GM18498 (cell line): Measurements from ENCODE around the gene ZNF605.
"Not testable (repeated sequence)": the region's sequence is repeated elsewhere in the genome, so short reads cannot be mapped to it uniquely, and the experiment has no call there.

Source experiments
- ATAC-seq: cut with Tn5 transposase; IDR thresholded peaks from one replicate; pipeline ENCODE4 v1.9.1; 2021; ENCODE audit warnings: mild to moderate bottlenecking, moderate library complexity; ENCODE audit not compliant: unreplicated experiment

Gene ZNF605

DNA sequence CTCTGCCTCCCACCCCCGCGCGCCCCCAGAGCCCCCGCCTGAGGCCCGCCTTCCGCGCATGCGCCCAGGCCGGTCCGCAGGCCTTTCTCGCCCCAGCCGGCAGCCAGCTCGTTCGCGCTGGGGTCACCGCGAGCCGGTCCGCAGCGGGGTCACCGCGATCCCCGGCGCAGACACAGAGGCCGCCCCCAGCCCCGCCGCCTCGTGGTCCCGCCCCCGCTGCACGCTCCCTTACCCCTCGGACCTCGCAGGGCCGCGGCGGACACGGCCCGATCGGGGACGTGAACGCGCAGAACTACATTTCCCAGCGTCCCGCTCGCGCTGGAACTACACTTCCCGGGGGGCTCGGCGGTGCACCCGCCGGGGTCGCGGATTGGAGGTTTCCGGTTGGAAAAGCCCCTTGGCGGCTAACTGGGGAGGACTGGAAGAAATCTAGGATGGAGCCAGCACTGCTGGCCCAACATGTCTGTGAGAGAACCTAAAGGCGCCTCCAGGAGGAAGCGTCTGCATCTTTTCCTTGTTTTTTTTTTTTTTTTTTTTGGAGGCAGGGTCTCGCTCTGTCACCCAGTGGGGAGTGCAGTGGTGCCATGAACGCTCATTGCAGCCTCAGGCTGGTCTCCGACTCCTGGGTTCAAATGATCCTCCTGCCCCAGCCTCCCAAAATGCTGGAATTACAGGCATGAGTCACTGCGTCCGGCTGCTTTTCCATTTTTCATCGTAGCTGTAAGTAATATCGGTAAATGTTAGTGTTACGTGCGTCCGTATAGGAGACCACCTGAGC lies at the start of gene ZNF605:
TSS of gene ZNF605 (minus strand) at position 296 of the 778 bp plus-strand sequence. CDS start 10,671 bp downstream, outside the sequence.
- peak; percentile 93 for ATAC-seq

DNA sequence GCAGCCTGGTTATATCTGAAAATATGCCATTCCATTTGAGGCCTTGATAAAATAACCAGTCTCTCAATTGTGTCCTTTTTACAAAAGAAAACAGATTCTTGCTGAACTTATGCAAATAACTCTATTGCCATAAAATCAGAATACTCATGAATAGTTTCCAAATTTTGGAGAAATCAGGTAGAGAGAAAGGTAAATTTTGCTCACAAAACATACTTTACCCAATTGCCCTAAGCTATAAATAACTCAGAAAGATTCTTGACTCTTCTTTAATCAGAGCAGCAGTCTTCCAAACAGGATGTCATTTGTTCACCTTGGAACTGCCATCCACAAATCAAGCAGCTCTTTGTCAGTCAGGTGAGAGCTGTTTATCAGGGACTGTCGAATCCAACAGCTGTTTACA lies 42.6 kb upstream of the ZNF605 start:
- ATAC-seq: no peak

DNA sequence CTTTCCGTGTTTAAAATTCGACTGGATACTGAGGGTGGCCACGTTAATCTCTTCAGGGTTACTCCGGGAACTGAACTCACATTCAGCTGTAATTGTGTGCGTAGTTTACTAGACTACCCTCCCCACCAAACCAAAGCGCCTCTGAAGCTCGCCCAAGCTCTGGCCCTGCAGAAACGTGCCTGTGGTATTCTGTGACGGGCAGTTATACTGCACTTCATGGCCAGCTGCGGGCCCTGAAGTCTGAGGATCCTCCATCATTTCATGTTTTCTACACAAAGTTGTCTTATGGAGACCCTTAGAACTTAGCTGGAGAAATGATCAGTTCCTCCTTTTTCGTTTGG lies 30.7 kb upstream of the ZNF605 start:
- peak; percentile 16 for ATAC-seq

DNA sequence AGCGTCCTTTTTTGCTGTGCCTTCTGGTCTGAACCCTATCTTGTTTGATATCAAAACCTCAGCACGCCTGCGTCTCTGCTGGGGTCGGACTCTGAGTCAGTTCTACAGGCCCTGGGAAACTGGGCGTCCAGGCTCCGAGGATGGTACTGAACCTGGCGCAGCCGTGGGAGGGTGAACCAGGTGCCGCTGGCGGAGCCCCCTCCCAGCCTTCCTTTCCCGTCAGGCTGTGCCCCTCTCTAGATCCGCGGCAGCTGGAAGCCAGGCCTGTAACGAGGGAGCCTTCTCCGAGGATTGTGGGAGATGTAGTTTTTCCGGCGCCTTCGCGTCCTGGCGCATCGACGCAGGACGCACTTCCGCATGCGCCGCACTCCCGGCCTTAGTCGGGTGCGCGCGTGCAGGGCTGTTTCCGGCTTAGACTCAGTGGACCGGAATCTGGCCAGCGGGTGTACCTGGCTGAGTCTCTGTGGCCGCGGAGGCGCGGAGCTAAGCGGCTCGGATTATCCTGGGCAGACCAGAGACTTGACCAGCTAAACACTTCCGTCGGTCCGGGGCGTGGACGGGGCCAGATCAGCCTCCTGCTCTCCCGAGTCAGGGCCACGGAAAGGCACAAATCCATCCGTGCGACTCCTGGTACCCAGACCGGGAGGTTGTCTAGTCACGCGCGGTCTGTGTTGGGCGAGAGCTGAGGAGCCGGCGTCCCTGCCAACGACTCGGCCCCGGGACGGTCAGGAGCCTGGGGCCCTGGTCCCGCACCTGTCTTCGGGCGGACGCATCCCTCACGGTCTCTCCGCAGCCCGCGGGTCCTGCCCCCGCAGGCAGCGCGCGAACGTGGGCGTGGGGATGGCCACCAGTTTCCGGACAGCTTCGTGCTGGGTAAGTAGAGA lies 30.1 kb upstream of the ZNF605 start, which contains the start of gene ZNF26:
TSS of gene ZNF26 (plus strand) at position 367 of the 884 bp plus-strand sequence. CDS start at position 841, 474 bp downstream.
- peak; percentile 96 for ATAC-seq

DNA sequence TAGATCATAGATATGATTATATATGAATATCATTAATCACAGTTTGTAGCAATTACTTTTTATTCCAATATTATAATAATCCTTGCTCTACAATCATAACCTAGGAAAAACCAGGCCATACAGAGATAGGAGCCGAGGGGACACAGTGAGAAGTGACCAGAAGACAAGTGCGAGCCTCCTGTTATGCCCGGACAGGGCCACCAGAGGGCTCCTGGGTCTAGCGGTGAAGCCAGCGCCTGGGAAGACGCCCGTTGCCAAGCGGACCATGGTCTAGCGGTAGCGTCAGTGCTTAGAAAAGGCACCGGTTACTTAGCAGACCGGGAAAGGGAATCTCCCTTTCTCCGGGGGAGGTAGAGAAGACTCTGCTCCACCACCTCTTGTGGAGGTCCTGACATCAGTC lies 20.8 kb upstream of the ZNF605 start:
- not testable (repeated sequence) for ATAC-seq

DNA sequence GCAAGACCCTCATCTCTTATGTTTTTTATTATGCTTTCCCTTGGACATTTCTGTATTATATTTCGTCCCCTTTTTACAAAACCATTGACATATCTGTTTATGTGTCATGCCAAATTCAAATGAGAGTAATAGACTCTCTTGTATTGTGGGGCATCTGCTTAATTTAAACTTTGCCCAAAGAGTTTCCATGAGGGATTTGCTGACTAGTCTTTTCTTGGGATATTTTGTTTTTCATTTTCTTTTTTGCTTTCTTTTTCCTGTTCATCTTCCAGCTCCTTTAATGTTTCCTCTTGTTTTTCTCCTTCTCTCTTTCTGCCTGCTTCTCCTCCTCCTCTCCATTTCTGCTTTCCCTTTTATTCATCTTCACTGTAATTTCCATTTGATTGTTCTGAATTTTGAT lies 16.3 kb upstream of the ZNF605 start:
- ATAC-seq: no peak

DNA sequence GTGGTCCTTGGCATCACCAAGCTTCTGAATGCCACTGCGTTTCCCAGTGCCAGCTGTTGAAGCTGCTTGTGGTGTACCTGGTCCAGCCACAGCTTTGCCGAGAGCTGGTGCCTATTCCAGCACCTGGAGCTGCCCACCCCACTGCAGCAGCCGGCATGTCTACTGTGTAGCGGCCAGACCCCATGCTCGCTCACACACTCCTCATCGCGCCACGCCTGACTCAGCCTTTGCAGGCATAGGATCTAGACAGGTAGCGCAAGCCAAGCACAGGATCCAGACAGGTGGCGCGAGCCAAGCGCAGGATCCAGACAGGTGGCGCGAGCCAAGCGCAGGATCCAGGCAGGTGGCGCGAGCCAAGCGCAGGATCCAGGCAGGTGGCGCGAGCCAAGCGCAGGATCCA lies 11.6 kb upstream of the ZNF605 start:
- ATAC-seq: no peak

DNA sequence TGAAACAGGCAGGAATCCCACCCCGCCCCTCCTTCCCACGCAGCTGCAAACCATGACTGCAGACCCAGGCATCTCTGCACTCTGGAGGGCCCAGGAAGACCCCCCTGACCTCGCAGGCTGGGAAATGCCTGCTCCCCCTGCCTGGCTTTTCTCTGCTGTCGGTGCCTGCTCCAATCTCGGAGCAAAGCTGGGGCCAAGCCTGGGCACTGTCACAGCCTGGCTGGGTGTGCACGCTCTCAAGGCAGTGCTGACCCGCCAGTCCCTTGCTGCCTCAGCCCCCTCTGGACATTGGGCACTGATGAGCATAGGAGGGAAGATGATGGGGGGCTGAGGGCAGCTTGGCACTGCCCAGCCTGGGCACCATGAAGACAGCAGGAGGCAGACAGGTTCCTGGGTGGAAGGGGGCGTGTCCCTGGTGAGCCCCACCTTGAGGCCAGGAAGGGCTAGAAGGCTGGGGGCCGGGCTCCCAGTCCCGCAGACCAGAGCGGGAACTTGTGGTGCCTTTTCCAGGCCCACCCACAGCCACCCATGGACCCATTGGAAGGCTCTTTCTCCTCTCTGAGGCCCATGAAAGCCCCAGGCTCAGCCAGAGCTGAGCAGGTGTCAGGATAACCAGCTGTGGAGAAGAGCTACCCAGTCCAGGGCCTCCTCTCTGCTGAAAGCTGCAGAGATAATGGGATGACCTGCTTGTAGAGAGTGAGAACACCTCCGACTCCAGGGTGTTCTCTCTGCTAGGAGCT lies 10.7 kb upstream of the ZNF605 start:
- ATAC-seq: no peak

DNA sequence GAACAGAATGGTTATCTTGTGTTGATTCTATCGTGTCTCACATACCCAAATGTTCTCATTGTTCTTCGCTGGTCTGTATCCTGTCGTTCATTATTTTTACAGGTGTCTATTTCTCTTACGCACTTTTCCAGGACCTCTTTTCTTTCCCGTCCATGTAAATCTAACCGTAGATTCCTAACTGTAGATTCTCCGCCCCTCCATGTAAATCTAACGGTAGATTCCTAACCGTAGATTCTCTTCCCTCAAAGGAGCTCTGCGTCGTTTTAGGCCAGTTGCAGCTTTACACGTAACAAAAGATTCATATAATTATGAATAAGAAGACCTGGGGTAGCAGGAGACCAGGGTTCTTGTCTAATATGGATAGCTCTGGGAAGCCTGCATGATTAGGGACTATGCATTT lies 9.7 kb upstream of the ZNF605 start:
- ATAC-seq: no peak

DNA sequence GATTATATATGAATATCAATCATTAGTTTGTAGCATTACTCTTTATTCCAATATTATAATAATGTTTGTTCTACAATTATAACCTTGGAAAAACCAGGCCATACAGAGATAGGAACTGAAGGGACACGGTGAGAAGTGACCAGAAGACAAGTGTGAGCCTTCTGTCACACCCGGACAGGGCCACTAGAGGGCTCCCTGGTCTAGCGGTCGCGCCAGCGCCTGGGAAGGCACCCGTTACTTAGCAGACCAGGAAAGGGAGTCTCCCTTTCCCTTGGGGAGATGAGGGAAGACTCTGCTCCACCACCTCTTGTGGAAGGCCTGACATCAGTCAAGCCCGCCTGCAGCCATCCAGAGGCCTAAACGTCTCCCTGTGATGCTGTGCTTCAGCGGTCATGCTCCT lies 7.8 kb upstream of the ZNF605 start:
- not testable (repeated sequence) for ATAC-seq

DNA sequence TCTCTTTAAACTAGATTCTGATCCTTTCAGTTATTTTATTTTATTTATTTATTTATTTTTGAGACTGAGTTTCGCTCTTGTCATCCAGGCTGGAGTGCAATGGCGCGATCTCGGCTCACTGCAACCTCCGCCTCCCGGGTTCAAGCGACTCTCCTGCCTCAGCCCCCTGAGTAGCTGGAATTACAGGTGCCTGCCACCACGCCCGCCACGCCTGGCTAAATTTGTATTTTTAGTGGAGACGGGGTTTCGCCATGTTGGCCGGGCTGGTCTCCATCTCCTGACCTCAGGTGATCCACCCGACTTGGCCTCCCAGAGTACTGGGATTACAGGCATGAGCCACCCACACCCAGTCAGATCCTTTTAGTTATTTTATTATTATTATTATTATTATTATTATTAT lies 5.7 kb upstream of the ZNF605 start:
- not testable (repeated sequence) for ATAC-seq

DNA sequence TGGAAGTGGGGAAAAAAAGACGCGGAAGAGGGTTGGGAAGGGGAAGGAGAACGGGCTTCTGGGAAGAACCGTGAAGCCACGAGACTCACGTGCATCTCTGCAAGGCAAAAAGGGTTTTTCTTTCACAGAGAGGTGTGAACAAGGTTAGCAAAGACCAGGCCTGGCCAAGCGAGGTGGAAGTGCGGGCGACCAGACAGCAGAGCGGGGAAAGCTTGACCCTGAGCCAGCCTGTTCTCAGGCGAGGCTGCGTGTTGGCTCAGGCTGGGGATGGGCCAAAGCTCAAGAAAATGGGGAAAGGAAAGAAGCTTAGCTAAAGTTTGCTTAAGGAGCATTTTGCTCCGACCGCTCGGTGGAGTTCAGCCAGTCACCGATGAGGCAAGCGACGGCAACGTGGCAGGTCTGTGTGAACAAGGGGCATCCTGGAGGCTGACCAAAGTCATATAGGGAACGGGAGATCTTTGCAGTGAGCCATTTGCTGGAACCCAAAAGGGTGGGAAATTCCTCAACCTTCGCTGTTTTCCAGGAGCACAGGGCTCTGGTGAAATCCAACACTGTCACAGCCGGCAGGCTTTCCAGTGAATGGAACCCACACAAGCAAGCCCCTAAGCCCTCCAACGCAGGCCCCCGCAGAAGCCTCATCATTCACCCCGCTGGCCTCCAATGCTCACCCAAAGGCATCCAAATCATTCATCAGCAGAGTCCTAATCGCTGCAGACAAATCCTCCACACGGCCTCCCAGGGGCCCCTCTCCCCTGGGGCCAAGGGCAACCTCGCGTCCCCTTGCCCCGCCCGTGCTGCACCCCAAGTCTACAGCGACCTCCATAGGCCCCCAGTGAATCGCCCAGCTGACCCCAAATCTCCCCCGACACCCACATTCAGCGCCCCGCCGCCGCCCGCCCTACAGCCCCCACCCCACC lies 754 bp downstream of the ZNF605 start:
- ATAC-seq: peak; percentile 23

DNA sequence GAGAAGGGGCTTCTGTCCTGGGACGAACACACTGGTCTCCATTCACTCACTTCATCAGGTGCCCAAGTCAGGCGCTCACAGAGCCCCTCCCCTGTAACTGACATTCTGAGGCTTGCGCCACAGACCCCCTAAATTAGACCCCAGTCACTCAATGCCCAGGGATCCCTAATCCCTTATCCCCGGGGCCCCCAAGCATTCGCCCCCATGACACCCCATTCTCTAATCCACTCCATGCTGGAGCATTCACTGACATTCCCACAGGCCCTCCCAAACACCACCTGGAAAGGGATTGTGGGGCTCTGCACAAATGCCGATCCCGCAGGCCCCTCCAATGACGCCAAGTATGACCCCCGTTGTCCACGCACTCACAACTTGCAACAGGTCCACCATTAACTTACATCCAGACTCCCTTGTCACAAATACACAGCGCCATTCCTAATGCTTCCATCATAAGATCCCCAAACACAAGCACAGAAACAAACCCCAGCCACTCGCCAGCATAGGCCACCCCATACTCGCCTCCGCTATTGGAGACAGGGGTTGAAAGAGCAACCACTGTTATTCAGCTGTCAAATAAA lies 1.5 kb downstream of the ZNF605 start:
- ATAC-seq: no peak

DNA sequence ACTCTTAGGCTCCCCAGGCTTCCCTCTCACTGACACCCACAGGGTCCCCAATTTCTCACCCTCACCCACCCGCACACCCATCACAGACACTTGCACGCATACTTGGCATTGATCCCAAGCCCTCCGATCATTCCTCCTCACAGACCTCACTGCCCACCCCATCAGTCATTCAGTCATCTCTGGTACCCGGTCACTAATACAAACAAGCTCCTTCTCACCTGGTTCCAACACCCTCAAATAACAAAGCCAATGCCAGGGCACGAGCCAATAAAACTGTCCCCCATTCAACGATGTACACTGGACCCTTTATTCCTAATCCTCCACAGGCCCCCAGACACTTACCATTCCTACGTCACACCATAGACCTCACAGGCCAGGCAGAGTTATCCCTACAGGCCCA lies 2.3 kb downstream of the ZNF605 start:
- no peak for ATAC-seq

DNA sequence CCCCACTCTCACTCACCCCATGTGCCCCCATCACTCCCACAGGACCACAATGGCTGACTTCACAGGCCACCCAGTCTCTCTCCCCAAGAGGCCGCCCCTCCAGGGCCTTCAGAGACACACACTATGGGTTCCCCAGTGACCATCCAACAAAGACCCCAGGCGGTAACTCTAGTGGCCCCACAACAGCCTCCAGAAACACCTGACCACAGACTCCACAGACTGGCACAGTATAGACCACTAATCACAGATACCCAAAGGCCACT lies 3.0 kb downstream of the ZNF605 start:
- no peak for ATAC-seq

DNA sequence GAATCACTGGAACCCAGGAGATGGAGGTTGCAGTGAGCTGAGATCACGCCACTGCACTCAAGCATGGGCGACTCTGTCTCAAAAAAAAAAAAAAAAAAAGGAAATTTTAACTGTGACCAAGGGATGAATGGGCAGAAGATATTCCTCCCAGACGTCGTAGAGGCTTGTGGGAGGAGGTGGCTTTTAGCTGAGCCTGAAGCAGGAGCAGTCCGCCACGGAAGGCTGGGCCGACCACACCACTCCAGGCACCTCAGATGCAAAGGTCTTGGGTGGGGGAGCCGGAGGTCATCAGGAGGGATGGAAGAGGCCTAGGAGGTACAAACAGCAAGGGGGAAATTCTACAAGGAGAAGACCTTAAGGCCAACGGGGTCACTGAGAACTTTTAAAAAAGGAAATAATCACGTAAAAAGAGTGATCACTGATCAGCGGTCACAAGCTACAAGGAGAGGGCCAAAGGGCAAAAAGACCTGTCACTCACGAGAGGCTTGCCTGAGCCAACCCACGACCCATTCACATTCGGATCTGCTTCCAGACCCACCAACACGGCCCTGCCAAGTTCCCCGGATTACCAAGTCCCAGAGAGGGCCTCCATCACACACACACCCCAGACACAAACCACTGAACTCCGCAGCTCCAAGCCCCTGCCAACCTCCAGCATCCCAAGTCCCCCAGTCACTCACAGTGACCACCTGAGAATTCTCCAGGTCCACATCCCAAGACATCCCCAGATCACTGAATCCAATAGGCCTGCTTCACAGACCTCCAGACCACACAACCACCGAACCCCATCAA lies 3.5 kb downstream of the ZNF605 start:
- ATAC-seq: no peak

DNA sequence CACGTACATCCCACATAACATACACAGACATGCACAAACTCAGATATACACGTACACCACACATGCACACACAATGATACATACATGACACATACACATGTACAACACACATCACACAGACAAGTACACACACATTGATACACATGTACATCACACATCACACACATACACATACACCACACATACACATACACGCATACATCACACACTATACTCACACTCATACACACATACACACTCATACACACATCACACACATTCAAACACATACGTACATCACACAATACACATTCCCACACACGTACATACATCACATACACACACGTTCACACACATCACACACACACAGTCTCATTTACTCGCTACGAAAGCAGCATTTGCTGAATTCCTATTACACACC lies 4.5 kb downstream of the ZNF605 start:
- no peak for ATAC-seq

DNA sequence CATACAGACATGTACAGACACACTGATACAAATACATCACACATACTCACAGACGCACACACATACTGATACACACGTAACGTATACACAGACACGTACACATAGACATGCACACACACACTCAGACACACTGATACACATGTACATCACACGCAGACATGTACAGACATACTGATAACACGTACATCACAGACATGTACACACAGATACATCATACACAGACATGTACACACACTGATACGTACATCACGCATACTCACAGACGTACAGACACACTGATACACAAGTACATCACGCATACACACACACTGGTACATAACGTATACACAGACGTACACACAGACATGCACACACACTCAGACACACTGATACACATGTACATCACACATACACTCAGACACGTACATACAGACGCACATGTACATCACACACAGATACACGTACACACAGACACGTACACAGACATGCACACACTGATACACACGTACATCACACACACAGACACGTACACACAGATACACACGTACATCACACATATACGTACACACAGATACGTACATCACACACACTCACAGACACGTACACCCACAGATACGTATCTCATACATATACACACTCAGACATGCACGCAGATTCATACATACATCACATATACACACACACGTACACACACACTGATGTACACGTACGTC lies 5.1 kb downstream of the ZNF605 start:
- ATAC-seq: no peak
